H1 (cell line): ENCODE results near the gene PRDX5. TPM values are rescaled to one million over a fixed set of nuclear protein-coding genes. Genes with fewer than 3 reads are reported as not detected.
A peak's percentile ranks its signal among the peaks of the same experiment; 100 is the strongest.

ENCODE experiments used
- CTCF ChIA-PET: fragments of 300-600 bp; sonication (Branson Sonifier 250); formaldehyde crosslinking; loops from one replicate; lab custom pipeline; 2021; ENCODE audit not compliant: partially characterized antibody; lab: Charles Lee
- POLR2A ChIA-PET: fragments of 300-600 bp; sonication (Branson Sonifier 250); formaldehyde crosslinking; loops from one replicate; lab custom pipeline; 2021; ENCODE audit warnings: inconsistent platforms; ENCODE audit not compliant: partially characterized antibody; lab: Charles Lee
- DNase-seq, 2 experiments: peaks; one replicate each; pipeline versions ENCODE4 v3.0.0 to v3.0.0-alpha.2; 2010 to 2022; ENCODE audit warnings: low spot score in 2 of 2, low read depth in 1 of 2, mixed read lengths in 1 of 2
- FAIRE-seq: peaks from 2 replicates; lab custom pipeline; 2011; peaks lifted over from hg19 to GRCh38; lab: Jason Lieb, UNC
- H2AFZ ChIP-seq: 2 replicates; pipeline ENCODE4 v1.8.1; 2012; ENCODE audit warnings: low read length, inconsistent platforms
- H2AK5ac ChIP-seq: 2 replicates; pipeline ENCODE4 v1.6.1; 2013; ENCODE audit warnings: low read depth, low read length
- H2BK120ac ChIP-seq: replicated peaks from 2 replicates; pipeline ENCODE3; 2013; ENCODE audit warnings: low read depth, low read length, inconsistent platforms
- H2BK12ac ChIP-seq: 2 replicates; pipeline ENCODE4 v1.6.1; 2013; ENCODE audit warnings: low read depth, low read length
- H2BK15ac ChIP-seq: 2 replicates; pipeline ENCODE4 v1.6.1; 2013; ENCODE audit warnings: low read length
- H2BK20ac ChIP-seq: 2 replicates; pipeline ENCODE4 v1.6.1; 2013; ENCODE audit warnings: low read length
- H2BK5ac ChIP-seq: 2 replicates; pipeline ENCODE4 v1.6.1; 2013; ENCODE audit warnings: low read depth, low read length
- H3K14ac ChIP-seq: 2 replicates; pipeline ENCODE4 v1.6.1; 2013; ENCODE audit warnings: inconsistent platforms; ENCODE audit not compliant: insufficient read length
- H3K18ac ChIP-seq: 2 replicates; pipeline ENCODE4 v1.6.1; 2013; ENCODE audit warnings: low read length; ENCODE audit errors: extremely low read depth
- H3K23ac ChIP-seq: 2 replicates; pipeline ENCODE4 v1.6.1; 2013; ENCODE audit warnings: inconsistent platforms; ENCODE audit not compliant: insufficient read length
- H3K23me2 ChIP-seq: 2 replicates; pipeline ENCODE4 v1.6.1; 2013; ENCODE audit warnings: low read depth, low read length
- H3K27ac ChIP-seq: 2 replicates; pipeline ENCODE4 v1.6.1; 2011; ENCODE audit warnings: low read depth, low read length, inconsistent platforms
- H3K27me3 ChIP-seq, 4 experiments: replicated peaks in 1 of 4; 1 replicate in 1 of 4; 2 replicates in 3 of 4; pipeline versions ENCODE4 v1.6.1 to v1.8.1; 2011 to 2013; ENCODE audit warnings: low read length in 3 of 4, mild to moderate bottlenecking in 3 of 4, inconsistent platforms in 2 of 4, mixed read lengths in 2 of 4, moderate library complexity in 1 of 4; ENCODE audit not compliant: control insufficient read depth in 3 of 4, insufficient read depth in 3 of 4; ENCODE audit errors: extremely low read depth in 1 of 4
- H3K36me3 ChIP-seq, 4 experiments: 2 replicates each; pipeline versions ENCODE4 v1.6.1 to v1.8.1; 2011 to 2013; ENCODE audit warnings: mild to moderate bottlenecking in 4 of 4, low read length in 3 of 4, moderate library complexity in 2 of 4, control low read depth in 1 of 4, inconsistent platforms in 1 of 4; ENCODE audit not compliant: insufficient read depth in 4 of 4, control insufficient read depth in 2 of 4
- H3K4ac ChIP-seq: replicated peaks from 2 replicates; pipeline ENCODE3; 2013; ENCODE audit warnings: low read length, low read depth, mixed read lengths, inconsistent platforms; ENCODE audit not compliant: insufficient read length
- H3K4me1 ChIP-seq, 4 experiments: replicated peaks in 1 of 4; 1 replicate in 1 of 4; 2 replicates in 3 of 4; pipeline versions ENCODE4 v1.6.1 to v1.8.1; 2011 to 2013; ENCODE audit warnings: low read length in 3 of 4, inconsistent platforms in 2 of 4, mixed read lengths in 1 of 4; ENCODE audit not compliant: insufficient read depth in 4 of 4, control insufficient read depth in 3 of 4
- H3K4me2 ChIP-seq, 2 experiments: 2 replicates each; pipeline versions ENCODE4 v1.6.1 to v1.8.1; 2011 to 2013; ENCODE audit warnings: low read depth in 2 of 2, low read length in 2 of 2, control low read depth in 1 of 2, inconsistent platforms in 1 of 2, mild to moderate bottlenecking in 1 of 2; ENCODE audit not compliant: insufficient read depth in 1 of 2
- H3K4me3 ChIP-seq, 4 experiments: fragments of 200-600, 300-600 bp in 1 of 4; sonication (generic), shearing (Covaris generic), sonication (Bioruptor Twin) in 1 of 4; 2 replicates each; pipeline versions ENCODE4 v1.5.1 to v1.8.1; 2011 to 2016; ENCODE audit warnings: low read length in 4 of 4, low read depth in 3 of 4, control low read depth in 2 of 4, inconsistent platforms in 2 of 4, mild to moderate bottlenecking in 2 of 4, mixed read lengths in 1 of 4, moderate library complexity in 1 of 4; ENCODE audit not compliant: insufficient read depth in 2 of 4; ENCODE audit errors: extremely low read depth in 1 of 4
- H3K56ac ChIP-seq: replicated peaks from 2 replicates; pipeline ENCODE3; 2013; ENCODE audit warnings: low read depth, mild to moderate bottlenecking, mixed read lengths, low read length, inconsistent platforms; ENCODE audit not compliant: insufficient read length
- H3K79me1 ChIP-seq: 2 replicates; pipeline ENCODE4 v1.6.1; 2013; ENCODE audit warnings: low read depth, low read length, control low read depth
- H3K79me2 ChIP-seq, 2 experiments: 2 replicates each; pipeline versions ENCODE4 v1.6.1 to v1.8.1; 2012 to 2013; ENCODE audit warnings: low read length in 2 of 2, mild to moderate bottlenecking in 2 of 2, inconsistent platforms in 1 of 2; ENCODE audit not compliant: insufficient read depth in 2 of 2, control insufficient read depth in 1 of 2
- H3K9ac ChIP-seq, 4 experiments: replicated peaks in 1 of 4; 1 replicate in 1 of 4; 2 replicates in 3 of 4; pipeline versions ENCODE4 v1.6.1 to v1.8.1; 2011 to 2013; ENCODE audit warnings: low read depth in 3 of 4, low read length in 3 of 4, control low read depth in 2 of 4, mild to moderate bottlenecking in 2 of 4, moderate library complexity in 2 of 4, inconsistent platforms in 1 of 4; ENCODE audit errors: extremely low read depth in 1 of 4
- H3K9me3 ChIP-seq, 2 experiments: 2 replicates each; pipeline versions ENCODE4 v1.6.1 to v1.8.1; 2012 to 2013; ENCODE audit warnings: mild to moderate bottlenecking in 2 of 2, moderate library complexity in 2 of 2, control low read depth in 1 of 2, inconsistent platforms in 1 of 2, low read depth in 1 of 2, low read length in 1 of 2, mixed read lengths in 1 of 2; ENCODE audit not compliant: insufficient read depth in 2 of 2
- H4K20me1 ChIP-seq, 2 experiments: replicated peaks in 1 of 2; 2 replicates each; pipeline versions ENCODE3 to v1.8.1; 2011 to 2013; ENCODE audit warnings: inconsistent platforms in 2 of 2, low read length in 2 of 2, mild to moderate bottlenecking in 1 of 2; ENCODE audit not compliant: insufficient read depth in 2 of 2, control insufficient read depth in 1 of 2
- H4K5ac ChIP-seq: 2 replicates; pipeline ENCODE4 v1.6.1; 2013; ENCODE audit warnings: low read length, low read depth, mixed read lengths, inconsistent platforms; ENCODE audit not compliant: insufficient read length
- H4K8ac ChIP-seq: 2 replicates; pipeline ENCODE4 v1.8.0; 2013; ENCODE audit warnings: mild to moderate bottlenecking, moderate library complexity, low read length, inconsistent platforms; ENCODE audit not compliant: insufficient read depth; ENCODE audit errors: extremely low read depth
- H4K91ac ChIP-seq: replicated peaks from 2 replicates; pipeline ENCODE3; 2013; ENCODE audit warnings: low read length, mixed read lengths, inconsistent platforms; ENCODE audit not compliant: insufficient read length
- CEBPB ChIP-seq: IDR thresholded peaks from 2 replicates; pipeline ENCODE4 v1.6.1; 2012; ENCODE audit warnings: low read depth, low read length
- CREB1 ChIP-seq: IDR thresholded peaks from 2 replicates; pipeline ENCODE4 v1.6.1; 2012; ENCODE audit warnings: inconsistent platforms
- CTCF ChIP-seq, 3 experiments: IDR thresholded peaks; 1 replicate in 2 of 3; 2 replicates in 1 of 3; pipeline versions ENCODE4 v1.5.1 to v1.6.1; 2011; ENCODE audit warnings: low read length in 3 of 3, mild to moderate bottlenecking in 3 of 3, inconsistent platforms in 2 of 3, low read depth in 1 of 3, moderate library complexity in 1 of 3; ENCODE audit not compliant: insufficient read depth in 1 of 3; ENCODE audit errors: control extremely low read depth in 1 of 3
- RAD21 ChIP-seq, 2 experiments: IDR thresholded peaks in 1 of 2; conservative IDR thresholded peaks in 1 of 2; 2 replicates each; pipeline ENCODE4 v1.6.1; 2011; ENCODE audit warnings: low read depth in 2 of 2, low read length in 2 of 2, improper control_type of control experiment in 1 of 2, inconsistent platforms in 1 of 2, mild to moderate bottlenecking in 1 of 2, moderate library complexity in 1 of 2
- SIN3A ChIP-seq, 2 experiments: IDR thresholded peaks in 1 of 2; conservative IDR thresholded peaks in 1 of 2; 2 replicates each; pipeline ENCODE4 v1.6.1; 2011 to 2012; ENCODE audit warnings: low read length in 2 of 2, improper control_type of control experiment in 1 of 2, low read depth in 1 of 2, mild to moderate bottlenecking in 1 of 2
- SIX5 ChIP-seq: IDR thresholded peaks from 2 replicates; pipeline ENCODE4 v1.6.1; 2011; ENCODE audit warnings: mild to moderate bottlenecking, low read depth, low read length
- TAF1 ChIP-seq: IDR thresholded peaks from 2 replicates; pipeline ENCODE4 v1.6.1; 2011; ENCODE audit warnings: mild to moderate bottlenecking, low read depth, low read length
- WGBS, 2 experiments: shearing (Covaris generic) in 1 of 2; methylation state at CpG; one replicate each; pipeline versions ENCODE4 v1.1.6 to v1.1.7; 2013 to 2015; ENCODE audit warnings: low lambda C conversion rate in 2 of 2, mixed read lengths in 2 of 2, inconsistent platforms in 1 of 2, low coverage in 1 of 2, missing lambda C conversion rate in 1 of 2; ENCODE audit not compliant: insufficient replicate concordance in 2 of 2, insufficient coverage in 1 of 2, insufficient read length in 1 of 2; ENCODE audit errors: extremely low coverage in 1 of 2, missing lambda C conversion rate in 1 of 2; 5-methylcytosine and 5-hydroxymethylcytosine counted together
- polyA plus RNA-seq, 7 experiments: library from polyadenylated mRNA; depleted of rRNA in 3 of 7; stranded (reverse) in 5 of 7; unstranded in 2 of 7; fragments of >200 nt in 5 of 7; fragments of 200-250 nt in 2 of 7; gene quantifications; 1 replicate in 5 of 7; 2 replicates in 1 of 7; 4 replicates in 1 of 7; pipeline versions ENCODE4 v1.2.1 to v1.2.3, GENCODE V29; 2011 to 2013; ENCODE audit warnings: missing spikeins in 2 of 7, mixed read lengths in 2 of 7
- total RNA-seq: library from RNA; stranded (reverse); fragmentation: NEBNext Ultra II Directional; extraction: Animal tissue kit (Norgen Biotek cat#: 25700); gene quantifications from 2 replicates; pipeline ENCODE4 v1.2.1, GENCODE V29; 2021

The PRDX5 gene
- total and polyA plus RNA-seq, 2 of the 8 experiments (the other 6 are each of a cell fraction or from before 2014, with no cell fraction given): 201 to 582 TPM

GRCh38 chr11:64356498-64357411 lies 38.8 kb downstream of the PRDX5 start:
- Histone ChIP-seq H2AFZ (no peak overlapping the region), H3K9ac (no peak overlapping the region), H3K56ac (no peak overlapping the region), H3K14ac (no peak overlapping the region), H3K4ac (no peak overlapping the region), H4K20me1 (peaks cover 0 to 1% of the 10 kb centered on the region in 2 experiments), H3K23me2 (peaks cover 7% of the 10 kb centered on the region; the same call in 1 of the 2 replicates), H4K5ac (no peak overlapping the region), H3K4me2 (no peak overlapping the region), H2BK20ac (0 out of 2 replicates have a peak overlapping the region, but pooled peaks have one; percentile 3), H2AK5ac (no peak overlapping the region), H3K4me1 (peaks cover 0 to 39% (median 30%) of the 10 kb centered on the region in 4 experiments; a peak in 6 of 7 replicates), H4K91ac (peak overlapping the region; percentile 52), H3K23ac (no peak overlapping the region), H2BK15ac (peak overlapping the region; percentile 19; the same call in 1 of the 2 replicates), H3K36me3 (peaks cover 0 to 4% (median 0%) of the 10 kb centered on the region in 4 experiments; a peak in 2 of 8 replicates), H3K27ac (no peak overlapping the region), H2BK5ac (peak overlapping the region; percentile 71), H4K8ac (no peak overlapping the region; the same call in 1 of the 2 replicates), H3K18ac (peak overlapping the region; percentile 71), H2BK120ac (no peak overlapping the region), H3K4me3 (no peak overlapping the region), H3K9me3 (no peaks in the 10 kb centered on the region), H3K79me2 (no peaks in the 10 kb centered on the region), H3K79me1 (no peaks in the 10 kb centered on the region), H2BK12ac (peak overlapping the region; percentile 88; the same call in 1 of the 2 replicates), H3K27me3 (no peaks in the 10 kb centered on the region)
- POLR2A ChIA-PET: interaction anchor here (0.5 to 6.2 kb wide), 11 partner anchors 8 to 506 kb away, joined by 3 to 47 read pairs (median 3); partner anchors contain the start of genes ESRRA, PRDX5 and TRMT112
- WGBS, 2 experiments: 67% methylated on average over 25 of the region's 25 CpGs; no CpG with 5 or more reads in 1 of the 2 experiments
- CTCF ChIA-PET: interaction anchor here (0.7 to 37.6 kb wide), 53 partner anchors 8 to 1938 kb away, joined by 3 to 614 read pairs (median 5); partner anchors contain the start of genes CATSPERZ, CCDC88B, ESRRA and NUDT22
- peak in 1 of 2 experiments; percentile 91 for DNase-seq
- peak; percentile 77 for FAIRE-seq
- TF ChIP-seq SIX5 (no peak), CEBPB (no peak), CTCF (IDR thresholded peaks at IDR 0.05; ENCODE audit: control extremely low read depth in 1 of 3, insufficient read depth in 1 of 3, low read depth in 1 of 3, low read length in 3 of 3) (peak in 2 of 3 experiments; percentile 86 to 92; a peak in 3 of 4 replicates), TAF1 (no peak), CREB1 (peak; percentile 64; the same call in 1 of the 2 replicates), RAD21 (IDR thresholded peaks at IDR 0.05 in 1 of 2, conservative IDR thresholded peaks at IDR 0.05 in 1 of 2; ENCODE audit: low read depth in 2 of 2, low read length in 2 of 2) (peak; percentile 77 to 87), SIN3A (conservative IDR thresholded peaks at IDR 0.05 in 1 of 2, IDR thresholded peaks at IDR 0.05 in 1 of 2; ENCODE audit: low read depth in 1 of 2, low read length in 2 of 2) (0 out of 4 replicates have a peak, but pooled peaks of 1 of the 2 experiments have one; percentile 27)
